Measurements from ENCODE around the gene MFSD12. TPM values are rescaled to one million over a fixed set of nuclear protein-coding genes. Genes with fewer than 3 reads are reported as not detected.

Gene MFSD12
- total RNA-seq, 1 donor: 104 TPM

DNA sequence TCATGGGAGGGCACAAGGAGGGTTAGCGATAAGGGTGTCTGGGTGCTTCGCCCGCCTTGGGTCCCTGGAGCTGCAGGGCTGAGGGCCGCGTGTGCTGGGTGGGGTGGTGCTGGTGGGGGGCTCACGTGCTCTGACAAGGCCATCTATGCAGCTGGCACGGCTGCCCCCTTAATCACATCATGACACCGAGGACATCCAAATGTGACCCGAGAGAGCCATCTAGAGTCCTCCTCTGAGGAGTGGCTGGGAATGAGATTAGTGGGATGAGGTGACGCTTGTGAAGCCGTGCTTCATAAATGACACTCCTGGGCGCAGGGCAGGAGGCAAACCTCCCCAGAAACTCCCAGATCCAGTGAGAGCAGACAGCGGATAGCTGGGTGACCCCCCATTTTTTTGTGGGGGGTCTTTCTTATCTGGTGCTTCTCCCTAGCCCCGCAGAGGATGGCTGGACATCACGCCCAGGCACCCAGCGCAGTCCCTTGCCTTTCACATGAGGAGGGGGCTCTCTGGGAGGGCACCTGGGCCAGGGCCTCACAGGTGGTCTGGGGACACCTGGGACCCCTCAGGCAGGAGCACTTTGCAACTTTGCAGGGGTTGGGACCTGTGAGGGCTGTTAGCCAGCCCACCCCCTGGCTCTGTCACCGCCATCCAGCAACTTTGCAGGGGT is 44.7 kb downstream of the MFSD12 start:
- no peak overlapping the region for H2AFZ ChIP-seq (ENCODE audit: low read length)
- peaks cover 99% of the 10 kb centered on the region for H3K79me2 ChIP-seq (ENCODE audit: insufficient read depth, low read length)
- peaks cover 14% of the 10 kb centered on the region for H3K36me3 ChIP-seq (ENCODE audit: insufficient read depth, low read length)
- H3K4me3 ChIP-seq (ENCODE audit: insufficient read depth, low read length): no peak overlapping the region
- no peaks in the 10 kb centered on the region for H3K27me3 ChIP-seq (ENCODE audit: insufficient read depth, low read length)
- no peak overlapping the region for H3K27ac ChIP-seq (ENCODE audit: low read depth, low read length)
- H4K20me1 ChIP-seq (ENCODE audit: insufficient read depth, low read length): peaks cover 85% of the 10 kb centered on the region
- H3K4me2 ChIP-seq (ENCODE audit: insufficient read depth, low read length): no peak overlapping the region
- no peaks in the 10 kb centered on the region for H3K9me3 ChIP-seq (ENCODE audit: low read depth, low read length)
- peaks cover 32% of the 10 kb centered on the region for H3K4me1 ChIP-seq (ENCODE audit: insufficient read depth, low read length)
- DNase-seq (ENCODE audit: insufficient read length, low spot score, missing footprints): no peak
- TF ChIP-seq, protein P1, sequence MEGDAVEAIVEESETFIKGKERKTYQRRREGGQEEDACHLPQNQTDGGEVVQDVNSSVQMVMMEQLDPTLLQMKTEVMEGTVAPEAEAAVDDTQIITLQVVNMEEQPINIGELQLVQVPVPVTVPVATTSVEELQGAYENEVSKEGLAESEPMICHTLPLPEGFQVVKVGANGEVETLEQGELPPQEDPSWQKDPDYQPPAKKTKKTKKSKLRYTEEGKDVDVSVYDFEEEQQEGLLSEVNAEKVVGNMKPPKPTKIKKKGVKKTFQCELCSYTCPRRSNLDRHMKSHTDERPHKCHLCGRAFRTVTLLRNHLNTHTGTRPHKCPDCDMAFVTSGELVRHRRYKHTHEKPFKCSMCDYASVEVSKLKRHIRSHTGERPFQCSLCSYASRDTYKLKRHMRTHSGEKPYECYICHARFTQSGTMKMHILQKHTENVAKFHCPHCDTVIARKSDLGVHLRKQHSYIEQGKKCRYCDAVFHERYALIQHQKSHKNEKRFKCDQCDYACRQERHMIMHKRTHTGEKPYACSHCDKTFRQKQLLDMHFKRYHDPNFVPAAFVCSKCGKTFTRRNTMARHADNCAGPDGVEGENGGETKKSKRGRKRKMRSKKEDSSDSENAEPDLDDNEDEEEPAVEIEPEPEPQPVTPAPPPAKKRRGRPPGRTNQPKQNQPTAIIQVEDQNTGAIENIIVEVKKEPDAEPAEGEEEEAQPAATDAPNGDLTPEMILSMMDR (IDR thresholded peaks at IDR 0.05; ENCODE audit: extremely low read depth, low read depth, low read length): no peak

DNA sequence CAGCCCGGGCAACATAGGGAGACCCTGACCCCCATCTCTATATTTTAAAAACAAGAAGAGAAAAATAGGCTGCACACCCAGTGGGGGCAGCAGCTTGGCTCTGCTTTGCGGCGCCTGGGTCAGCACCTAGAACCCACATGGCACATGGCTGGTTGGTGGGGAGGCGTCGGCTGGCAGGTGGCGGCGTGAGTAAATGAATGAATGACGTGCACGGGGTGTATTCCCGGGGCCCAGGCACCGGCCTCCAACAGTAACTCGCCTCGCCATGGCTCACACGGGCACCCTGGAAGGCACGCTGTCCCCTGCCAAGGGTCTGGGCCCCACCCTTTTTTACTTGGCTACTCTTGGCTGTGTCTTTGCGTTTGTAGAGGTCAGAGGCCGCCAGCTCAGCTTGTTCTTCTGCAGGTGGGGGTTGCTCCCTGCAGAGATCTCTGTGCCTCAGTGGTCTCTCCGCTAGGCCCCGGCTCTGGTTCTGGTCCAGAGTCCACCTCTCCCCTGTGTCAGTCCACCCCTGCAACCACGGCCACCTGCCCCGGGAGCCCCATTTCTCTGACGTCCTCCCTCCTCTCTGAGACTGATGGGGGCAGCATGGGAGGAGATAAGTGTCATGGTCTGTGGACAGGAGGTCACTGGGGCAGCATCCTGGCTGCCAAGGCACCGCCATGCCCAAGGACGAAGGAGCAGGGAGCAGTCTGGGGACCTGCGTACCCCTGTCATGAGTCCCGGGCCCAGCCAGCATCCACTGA is 45.7 kb downstream of the MFSD12 start:
- H3K4me1 ChIP-seq (ENCODE audit: insufficient read depth, low read length): peaks cover 32% of the 10 kb centered on the region
- H4K20me1 ChIP-seq (ENCODE audit: insufficient read depth, low read length): peaks cover 81% of the 10 kb centered on the region
- H3K36me3 ChIP-seq (ENCODE audit: insufficient read depth, low read length): peaks cover 14% of the 10 kb centered on the region
- no peak overlapping the region for H3K4me3 ChIP-seq (ENCODE audit: insufficient read depth, low read length)
- peaks cover 100% of the 10 kb centered on the region for H3K79me2 ChIP-seq (ENCODE audit: insufficient read depth, low read length)
- no peak overlapping the region for H2AFZ ChIP-seq (ENCODE audit: low read length)
- no peak overlapping the region for H3K27ac ChIP-seq (ENCODE audit: low read depth, low read length)
- no peak for DNase-seq (ENCODE audit: insufficient read length, low spot score, missing footprints)
- TF ChIP-seq, protein P1 (IDR thresholded peaks at IDR 0.05; ENCODE audit: extremely low read depth, low read depth, low read length): no peak
- H3K4me2 ChIP-seq (ENCODE audit: insufficient read depth, low read length): no peak overlapping the region
- H3K9me3 ChIP-seq (ENCODE audit: low read depth, low read length): no peaks in the 10 kb centered on the region
- no peaks in the 10 kb centered on the region for H3K27me3 ChIP-seq (ENCODE audit: insufficient read depth, low read length)

GRCh38 chr19:3510727-3511126 is 46.7 kb downstream of the MFSD12 start:
- Histone ChIP-seq H4K20me1 (ENCODE audit: insufficient read depth, low read length) (peaks cover 72% of the 10 kb centered on the region), H3K27me3 (ENCODE audit: insufficient read depth, low read length) (no peaks in the 10 kb centered on the region), H3K4me1 (ENCODE audit: insufficient read depth, low read length) (peaks cover 33% of the 10 kb centered on the region), H3K36me3 (ENCODE audit: insufficient read depth, low read length) (peaks cover 14% of the 10 kb centered on the region), H3K4me2 (ENCODE audit: insufficient read depth, low read length) (no peak overlapping the region), H2AFZ (ENCODE audit: low read length) (no peak overlapping the region), H3K4me3 (ENCODE audit: insufficient read depth, low read length) (no peak overlapping the region), H3K9me3 (ENCODE audit: low read depth, low read length) (no peaks in the 10 kb centered on the region), H3K79me2 (ENCODE audit: insufficient read depth, low read length) (peaks cover 96% of the 10 kb centered on the region), H3K27ac (ENCODE audit: low read depth, low read length) (no peak overlapping the region)
- DNase-seq (ENCODE audit: insufficient read length, low spot score, missing footprints): no peak
- TF ChIP-seq, protein P1 (IDR thresholded peaks at IDR 0.05; ENCODE audit: extremely low read depth, low read depth, low read length): no peak

- peak; percentile 97 for DNase-seq (ENCODE audit: insufficient read length, low spot score, missing footprints)
- H3K4me2 ChIP-seq (ENCODE audit: insufficient read depth, low read length): peak overlapping the region; percentile 53
- H2AFZ ChIP-seq (ENCODE audit: low read length): no peak overlapping the region
- TF ChIP-seq, protein P1 (IDR thresholded peaks at IDR 0.05; ENCODE audit: extremely low read depth, low read depth, low read length): no peak
- no peaks in the 10 kb centered on the region for H3K27me3 ChIP-seq (ENCODE audit: insufficient read depth, low read length)
- H3K9me3 ChIP-seq (ENCODE audit: low read depth, low read length): no peaks in the 10 kb centered on the region
- H3K36me3 ChIP-seq (ENCODE audit: insufficient read depth, low read length): peaks cover 14% of the 10 kb centered on the region
- H3K27ac ChIP-seq (ENCODE audit: low read depth, low read length): peak overlapping the region; percentile 56
- no peak overlapping the region for H3K4me3 ChIP-seq (ENCODE audit: insufficient read depth, low read length)
- H3K4me1 ChIP-seq (ENCODE audit: insufficient read depth, low read length): peaks cover 32% of the 10 kb centered on the region
- peaks cover 64% of the 10 kb centered on the region for H4K20me1 ChIP-seq (ENCODE audit: insufficient read depth, low read length)
- peaks cover 84% of the 10 kb centered on the region for H3K79me2 ChIP-seq (ENCODE audit: insufficient read depth, low read length)
These were observed 47.8 kb downstream of the MFSD12 start for GRCh38 chr19:3509566-3509989.

Measured in osteoblast (primary cell).